H1 (cell line): ENCODE results near the gene SLC22A3. TPM values are rescaled to one million over a fixed set of nuclear protein-coding genes. Genes with fewer than 3 reads are reported as not detected.

Experiments
- ASH2L ChIP-seq: fragments of 200-600, 300-600 bp; sonication (generic); IDR thresholded peaks from one replicate; pipeline ENCODE4 v1.7.1; 2017; ENCODE audit warnings: low read length
- ATF3 ChIP-seq: IDR thresholded peaks from 2 replicates; pipeline ENCODE4 v1.6.1; 2011; ENCODE audit warnings: low read depth, mild to moderate bottlenecking, low read length; ENCODE audit not compliant: insufficient read depth
- NANOG ChIP-seq: IDR thresholded peaks from 2 replicates; pipeline ENCODE4 v1.6.1; 2011; ENCODE audit warnings: low read length, low read depth, mild to moderate bottlenecking, inconsistent platforms; ENCODE audit not compliant: insufficient read depth, poor library complexity, severe bottlenecking
- SIRT6 ChIP-seq: IDR thresholded peaks from one replicate; pipeline ENCODE4 v1.7.1; 2012; ENCODE audit warnings: low read length, inconsistent platforms
- TAF1 ChIP-seq: IDR thresholded peaks from 2 replicates; pipeline ENCODE4 v1.6.1; 2011; ENCODE audit warnings: mild to moderate bottlenecking, low read depth, low read length
- TBP ChIP-seq: IDR thresholded peaks from 2 replicates; pipeline ENCODE4 v1.6.1; 2011; ENCODE audit warnings: low read depth, low read length, improper control_type of control experiment
- polyA plus RNA-seq, 7 experiments: library from polyadenylated mRNA; depleted of rRNA in 3 of 7; stranded (reverse) in 5 of 7; unstranded in 2 of 7; fragments of >200 nt in 5 of 7; fragments of 200-250 nt in 2 of 7; gene quantifications; 1 replicate in 5 of 7; 2 replicates in 1 of 7; 4 replicates in 1 of 7; pipeline versions ENCODE4 v1.2.1 to v1.2.3, GENCODE V29; 2011 to 2013; ENCODE audit warnings: missing spikeins in 2 of 7, mixed read lengths in 2 of 7
- total RNA-seq: library from RNA; stranded (reverse); fragmentation: NEBNext Ultra II Directional; extraction: Animal tissue kit (Norgen Biotek cat#: 25700); gene quantifications from 2 replicates; pipeline ENCODE4 v1.2.1, GENCODE V29; 2021
- TF ChIP-seq, protein P1 (sequence below): fragments of 300-600 bp; sonication (generic); IDR thresholded peaks from 2 replicates; pipeline ENCODE4 v1.7.1; 2012; ENCODE audit warnings: low read length, moderate library complexity, mild to moderate bottlenecking, inconsistent platforms; ENCODE audit not compliant: insufficient replicate concordance

The SLC22A3 gene
- total and polyA plus RNA-seq, 2 of the 8 experiments (the other 6 are each of a cell fraction or from before 2014, with no cell fraction given): 1.0 to 2.9 TPM

DNA sequence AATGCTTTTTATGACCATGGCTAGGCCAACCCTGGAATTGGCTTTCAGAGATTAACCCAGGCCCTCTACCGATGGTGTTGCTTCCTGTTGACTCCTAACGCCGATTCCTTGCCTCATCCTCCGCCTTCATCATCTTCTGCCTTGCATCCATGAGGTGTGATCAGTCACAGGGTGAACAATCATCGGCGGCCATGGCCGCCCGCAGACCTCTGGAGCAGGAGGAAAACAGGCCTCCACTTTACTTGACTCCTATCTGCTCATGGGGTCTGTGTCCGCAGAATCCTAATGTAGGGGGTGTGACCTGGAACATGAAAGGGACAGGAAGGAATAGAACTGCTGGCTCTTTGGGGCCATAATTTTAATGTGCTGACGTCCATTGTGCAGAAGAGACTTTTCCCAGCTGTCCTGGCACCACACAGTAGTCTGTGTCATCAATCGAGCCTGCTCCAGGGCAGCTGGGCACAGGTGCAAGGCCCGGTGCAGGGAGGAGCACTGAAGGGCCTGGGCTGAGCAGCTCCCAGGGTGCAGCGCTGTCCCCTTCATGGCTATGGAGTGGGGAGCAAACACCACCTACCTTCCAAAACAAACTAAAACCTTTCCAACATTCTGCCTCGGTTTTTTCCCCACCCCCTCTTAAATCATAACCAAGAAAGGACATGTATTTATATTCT, 8.0 kb downstream of the SLC22A3 start (continued):
- TF ChIP-seq, protein P1, sequence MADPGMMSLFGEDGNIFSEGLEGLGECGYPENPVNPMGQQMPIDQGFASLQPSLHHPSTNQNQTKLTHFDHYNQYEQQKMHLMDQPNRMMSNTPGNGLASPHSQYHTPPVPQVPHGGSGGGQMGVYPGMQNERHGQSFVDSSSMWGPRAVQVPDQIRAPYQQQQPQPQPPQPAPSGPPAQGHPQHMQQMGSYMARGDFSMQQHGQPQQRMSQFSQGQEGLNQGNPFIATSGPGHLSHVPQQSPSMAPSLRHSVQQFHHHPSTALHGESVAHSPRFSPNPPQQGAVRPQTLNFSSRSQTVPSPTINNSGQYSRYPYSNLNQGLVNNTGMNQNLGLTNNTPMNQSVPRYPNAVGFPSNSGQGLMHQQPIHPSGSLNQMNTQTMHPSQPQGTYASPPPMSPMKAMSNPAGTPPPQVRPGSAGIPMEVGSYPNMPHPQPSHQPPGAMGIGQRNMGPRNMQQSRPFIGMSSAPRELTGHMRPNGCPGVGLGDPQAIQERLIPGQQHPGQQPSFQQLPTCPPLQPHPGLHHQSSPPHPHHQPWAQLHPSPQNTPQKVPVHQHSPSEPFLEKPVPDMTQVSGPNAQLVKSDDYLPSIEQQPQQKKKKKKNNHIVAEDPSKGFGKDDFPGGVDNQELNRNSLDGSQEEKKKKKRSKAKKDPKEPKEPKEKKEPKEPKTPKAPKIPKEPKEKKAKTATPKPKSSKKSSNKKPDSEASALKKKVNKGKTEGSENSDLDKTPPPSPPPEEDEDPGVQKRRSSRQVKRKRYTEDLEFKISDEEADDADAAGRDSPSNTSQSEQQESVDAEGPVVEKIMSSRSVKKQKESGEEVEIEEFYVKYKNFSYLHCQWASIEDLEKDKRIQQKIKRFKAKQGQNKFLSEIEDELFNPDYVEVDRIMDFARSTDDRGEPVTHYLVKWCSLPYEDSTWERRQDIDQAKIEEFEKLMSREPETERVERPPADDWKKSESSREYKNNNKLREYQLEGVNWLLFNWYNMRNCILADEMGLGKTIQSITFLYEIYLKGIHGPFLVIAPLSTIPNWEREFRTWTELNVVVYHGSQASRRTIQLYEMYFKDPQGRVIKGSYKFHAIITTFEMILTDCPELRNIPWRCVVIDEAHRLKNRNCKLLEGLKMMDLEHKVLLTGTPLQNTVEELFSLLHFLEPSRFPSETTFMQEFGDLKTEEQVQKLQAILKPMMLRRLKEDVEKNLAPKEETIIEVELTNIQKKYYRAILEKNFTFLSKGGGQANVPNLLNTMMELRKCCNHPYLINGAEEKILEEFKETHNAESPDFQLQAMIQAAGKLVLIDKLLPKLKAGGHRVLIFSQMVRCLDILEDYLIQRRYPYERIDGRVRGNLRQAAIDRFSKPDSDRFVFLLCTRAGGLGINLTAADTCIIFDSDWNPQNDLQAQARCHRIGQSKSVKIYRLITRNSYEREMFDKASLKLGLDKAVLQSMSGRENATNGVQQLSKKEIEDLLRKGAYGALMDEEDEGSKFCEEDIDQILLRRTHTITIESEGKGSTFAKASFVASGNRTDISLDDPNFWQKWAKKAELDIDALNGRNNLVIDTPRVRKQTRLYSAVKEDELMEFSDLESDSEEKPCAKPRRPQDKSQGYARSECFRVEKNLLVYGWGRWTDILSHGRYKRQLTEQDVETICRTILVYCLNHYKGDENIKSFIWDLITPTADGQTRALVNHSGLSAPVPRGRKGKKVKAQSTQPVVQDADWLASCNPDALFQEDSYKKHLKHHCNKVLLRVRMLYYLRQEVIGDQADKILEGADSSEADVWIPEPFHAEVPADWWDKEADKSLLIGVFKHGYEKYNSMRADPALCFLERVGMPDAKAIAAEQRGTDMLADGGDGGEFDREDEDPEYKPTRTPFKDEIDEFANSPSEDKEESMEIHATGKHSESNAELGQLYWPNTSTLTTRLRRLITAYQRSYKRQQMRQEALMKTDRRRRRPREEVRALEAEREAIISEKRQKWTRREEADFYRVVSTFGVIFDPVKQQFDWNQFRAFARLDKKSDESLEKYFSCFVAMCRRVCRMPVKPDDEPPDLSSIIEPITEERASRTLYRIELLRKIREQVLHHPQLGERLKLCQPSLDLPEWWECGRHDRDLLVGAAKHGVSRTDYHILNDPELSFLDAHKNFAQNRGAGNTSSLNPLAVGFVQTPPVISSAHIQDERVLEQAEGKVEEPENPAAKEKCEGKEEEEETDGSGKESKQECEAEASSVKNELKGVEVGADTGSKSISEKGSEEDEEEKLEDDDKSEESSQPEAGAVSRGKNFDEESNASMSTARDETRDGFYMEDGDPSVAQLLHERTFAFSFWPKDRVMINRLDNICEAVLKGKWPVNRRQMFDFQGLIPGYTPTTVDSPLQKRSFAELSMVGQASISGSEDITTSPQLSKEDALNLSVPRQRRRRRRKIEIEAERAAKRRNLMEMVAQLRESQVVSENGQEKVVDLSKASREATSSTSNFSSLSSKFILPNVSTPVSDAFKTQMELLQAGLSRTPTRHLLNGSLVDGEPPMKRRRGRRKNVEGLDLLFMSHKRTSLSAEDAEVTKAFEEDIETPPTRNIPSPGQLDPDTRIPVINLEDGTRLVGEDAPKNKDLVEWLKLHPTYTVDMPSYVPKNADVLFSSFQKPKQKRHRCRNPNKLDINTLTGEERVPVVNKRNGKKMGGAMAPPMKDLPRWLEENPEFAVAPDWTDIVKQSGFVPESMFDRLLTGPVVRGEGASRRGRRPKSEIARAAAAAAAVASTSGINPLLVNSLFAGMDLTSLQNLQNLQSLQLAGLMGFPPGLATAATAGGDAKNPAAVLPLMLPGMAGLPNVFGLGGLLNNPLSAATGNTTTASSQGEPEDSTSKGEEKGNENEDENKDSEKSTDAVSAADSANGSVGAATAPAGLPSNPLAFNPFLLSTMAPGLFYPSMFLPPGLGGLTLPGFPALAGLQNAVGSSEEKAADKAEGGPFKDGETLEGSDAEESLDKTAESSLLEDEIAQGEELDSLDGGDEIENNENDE: no peak
- TF ChIP-seq SIRT6: no peak
- no peak for TF ChIP-seq ATF3
- TF ChIP-seq NANOG: no peak
- no peak for TF ChIP-seq TAF1
- TF ChIP-seq ASH2L: no peak
- no peak for TF ChIP-seq TBP
